Right atrium auricular region (tissue), 2 donors: ENCODE results near the gene NSUN6. TPM values are rescaled to one million over a fixed set of nuclear protein-coding genes. Genes with fewer than 3 reads are reported as not detected.

Experiments
- DNase-seq: peaks from one replicate; pipeline ENCODE4 v3.0.0-alpha.2; 2019; ENCODE audit warnings: low spot score
- H3K27ac ChIP-seq, 2 donors: fragments of 200-600 bp; sonication (generic); 1 replicate in 1 of 2; 2 replicates in 1 of 2; pipeline ENCODE4 v1.5.1; 2016 to 2019
- H3K27me3 ChIP-seq, 2 donors: fragments of 200-600 bp; sonication (generic); one replicate each; pipeline versions ENCODE4 v1.5.1 to v1.6.0; 2017 to 2019
- H3K36me3 ChIP-seq: fragments of 200-600 bp; sonication (generic); one replicate; pipeline ENCODE4 v1.5.1; 2016
- H3K4me1 ChIP-seq, 2 donors: fragments of 200-600 bp; sonication (generic); one replicate each; pipeline versions ENCODE4 v1.5.1 to v1.6.0; 2017 to 2019
- H3K4me3 ChIP-seq, 2 donors: fragments of 200-600 bp; sonication (generic); 1 replicate in 1 of 2; 2 replicates in 1 of 2; pipeline ENCODE4 v1.5.1; 2017 to 2019; ENCODE audit warnings: mild to moderate bottlenecking in 1 of 2, moderate library complexity in 1 of 2
- H3K9me3 ChIP-seq, 2 donors: fragments of 200-600 bp; sonication (generic); one replicate each; pipeline ENCODE4 v1.5.1; 2019
- total RNA-seq, 2 donors: library from RNA; depleted of rRNA; stranded (reverse); fragments of >200 nt; gene quantifications; one replicate each; pipeline ENCODE4 v1.1.0, GENCODE V29; 2016
- TF ChIP-seq, protein P1 (sequence below), 2 donors: fragments of 200-600 bp; sonication (generic); IDR thresholded peaks; one replicate each; pipeline ENCODE4 v1.5.1; 2019; ENCODE audit warnings: antibody characterized with exemption in 2 of 2

Gene NSUN6
- total RNA-seq, 2 donors from 2014 or later = 5.3 to 8.8 TPM

DNA sequence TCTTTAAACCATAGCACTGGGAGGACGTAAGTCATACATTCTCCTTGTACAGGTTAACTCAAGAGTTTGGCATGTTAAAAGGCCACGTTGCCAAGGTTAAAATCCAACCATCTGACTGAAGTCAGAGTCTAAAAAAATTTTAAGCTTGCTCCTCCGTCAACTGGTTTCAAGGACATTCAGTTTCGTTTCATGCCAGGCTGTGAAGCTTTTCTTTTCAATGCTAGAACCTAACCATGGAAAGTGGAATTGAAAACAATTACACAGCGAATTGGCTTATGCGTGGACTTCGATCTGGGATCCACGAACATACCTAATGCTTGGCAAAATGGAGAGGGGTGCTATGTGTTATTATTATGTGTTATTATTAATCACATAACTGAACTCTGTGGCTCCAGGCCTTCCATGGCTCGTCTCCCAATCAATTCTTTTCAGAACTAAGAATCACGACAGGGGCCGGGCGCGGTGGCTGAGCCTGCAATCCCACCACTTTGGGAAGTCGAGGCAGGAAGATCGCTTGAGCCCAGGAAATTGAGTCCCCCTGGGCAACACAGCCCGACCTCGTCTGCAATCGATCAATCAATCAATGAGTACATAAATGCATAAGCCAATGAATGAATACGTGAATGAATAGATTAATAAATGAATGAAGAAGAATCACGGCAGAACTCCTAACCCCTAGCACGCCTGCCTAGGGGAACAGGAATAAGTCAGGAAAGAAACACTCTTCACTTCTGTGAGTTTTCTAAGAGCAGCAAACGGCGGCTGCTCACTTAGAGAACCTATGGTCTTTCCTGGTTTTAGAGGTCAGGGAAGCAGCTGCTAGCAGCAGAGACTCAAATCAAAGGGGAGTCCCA lies 7.1 kb upstream of the NSUN6 start:
- TF ChIP-seq, protein P1, sequence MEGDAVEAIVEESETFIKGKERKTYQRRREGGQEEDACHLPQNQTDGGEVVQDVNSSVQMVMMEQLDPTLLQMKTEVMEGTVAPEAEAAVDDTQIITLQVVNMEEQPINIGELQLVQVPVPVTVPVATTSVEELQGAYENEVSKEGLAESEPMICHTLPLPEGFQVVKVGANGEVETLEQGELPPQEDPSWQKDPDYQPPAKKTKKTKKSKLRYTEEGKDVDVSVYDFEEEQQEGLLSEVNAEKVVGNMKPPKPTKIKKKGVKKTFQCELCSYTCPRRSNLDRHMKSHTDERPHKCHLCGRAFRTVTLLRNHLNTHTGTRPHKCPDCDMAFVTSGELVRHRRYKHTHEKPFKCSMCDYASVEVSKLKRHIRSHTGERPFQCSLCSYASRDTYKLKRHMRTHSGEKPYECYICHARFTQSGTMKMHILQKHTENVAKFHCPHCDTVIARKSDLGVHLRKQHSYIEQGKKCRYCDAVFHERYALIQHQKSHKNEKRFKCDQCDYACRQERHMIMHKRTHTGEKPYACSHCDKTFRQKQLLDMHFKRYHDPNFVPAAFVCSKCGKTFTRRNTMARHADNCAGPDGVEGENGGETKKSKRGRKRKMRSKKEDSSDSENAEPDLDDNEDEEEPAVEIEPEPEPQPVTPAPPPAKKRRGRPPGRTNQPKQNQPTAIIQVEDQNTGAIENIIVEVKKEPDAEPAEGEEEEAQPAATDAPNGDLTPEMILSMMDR (IDR thresholded peaks at IDR 0.05) = no peak
- DNase-seq = no peak

DNA sequence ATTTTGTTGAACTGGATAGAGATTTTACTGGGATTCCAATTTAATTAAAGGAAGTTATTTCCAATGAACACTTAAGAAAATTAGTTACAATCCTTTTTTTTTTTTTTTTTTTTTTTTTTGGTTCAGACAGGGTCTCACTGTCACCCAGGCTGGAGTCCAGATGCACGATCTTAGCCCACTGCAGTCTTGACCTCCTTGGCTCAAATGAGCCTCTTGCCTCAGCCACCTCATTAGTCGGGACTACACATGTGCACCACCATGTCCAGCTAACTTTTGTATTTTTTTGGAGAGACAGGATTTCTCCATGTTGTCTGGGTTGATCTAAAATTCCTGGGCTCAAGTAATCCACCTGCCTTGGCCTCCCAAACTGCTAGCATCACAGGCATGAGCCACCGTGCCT lies 5.3 kb upstream of the NSUN6 start:
- H3K4me3 ChIP-seq = no peak overlapping the region
- peaks cover 0 to 28% of the 10 kb centered on the region in 2 donors for H3K4me1 ChIP-seq

More for the DNA sequence above, 7.1 kb upstream of the NSUN6 start:
- Histone ChIP-seq H3K4me3 (peak overlapping the region; percentile 80 to 87), H3K9me3 (no peaks in the 10 kb centered on the region), H3K4me1 (peaks cover 0 to 33% of the 10 kb centered on the region in 2 donors), H3K36me3 (no peaks in the 10 kb centered on the region), H3K27ac (peak overlapping the region; percentile 99), H3K27me3 (no peaks in the 10 kb centered on the region)

DNA sequence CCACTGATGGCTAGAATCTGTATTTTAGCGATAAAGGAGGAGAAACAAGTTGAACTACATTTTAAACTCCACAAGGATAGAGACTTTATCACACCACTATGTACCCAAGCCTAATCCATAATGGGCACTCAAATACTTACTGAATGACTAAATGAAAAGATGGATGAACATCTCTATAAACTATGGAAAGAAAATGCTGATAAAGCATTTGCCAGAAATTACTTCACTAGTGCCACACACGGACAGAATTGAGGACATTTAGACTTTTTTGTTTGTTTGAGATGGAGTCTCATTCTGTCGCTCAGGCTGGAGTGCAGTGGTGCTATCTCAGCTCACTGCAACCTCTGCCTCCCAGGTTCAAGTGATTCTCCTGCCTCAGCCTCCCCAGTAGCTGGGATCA lies 1.7 kb upstream of the NSUN6 start:
- Histone ChIP-seq H3K36me3 (no peaks in the 10 kb centered on the region), H3K9me3 (no peaks in the 10 kb centered on the region), H3K27me3 (no peaks in the 10 kb centered on the region), H3K4me1 (peaks cover 0 to 25% of the 10 kb centered on the region in 2 donors), H3K27ac (no peak overlapping the region), H3K4me3 (no peak overlapping the region)
- TF ChIP-seq, protein P1 (IDR thresholded peaks at IDR 0.05) = no peak
- DNase-seq = no peak

More for the DNA sequence above, 5.3 kb upstream of the NSUN6 start:
- Histone ChIP-seq H3K36me3 (no peaks in the 10 kb centered on the region), H3K27ac (no peak overlapping the region), H3K27me3 (no peaks in the 10 kb centered on the region), H3K9me3 (no peaks in the 10 kb centered on the region)
- TF ChIP-seq, protein P1 (IDR thresholded peaks at IDR 0.05) = no peak
- DNase-seq = no peak

DNA sequence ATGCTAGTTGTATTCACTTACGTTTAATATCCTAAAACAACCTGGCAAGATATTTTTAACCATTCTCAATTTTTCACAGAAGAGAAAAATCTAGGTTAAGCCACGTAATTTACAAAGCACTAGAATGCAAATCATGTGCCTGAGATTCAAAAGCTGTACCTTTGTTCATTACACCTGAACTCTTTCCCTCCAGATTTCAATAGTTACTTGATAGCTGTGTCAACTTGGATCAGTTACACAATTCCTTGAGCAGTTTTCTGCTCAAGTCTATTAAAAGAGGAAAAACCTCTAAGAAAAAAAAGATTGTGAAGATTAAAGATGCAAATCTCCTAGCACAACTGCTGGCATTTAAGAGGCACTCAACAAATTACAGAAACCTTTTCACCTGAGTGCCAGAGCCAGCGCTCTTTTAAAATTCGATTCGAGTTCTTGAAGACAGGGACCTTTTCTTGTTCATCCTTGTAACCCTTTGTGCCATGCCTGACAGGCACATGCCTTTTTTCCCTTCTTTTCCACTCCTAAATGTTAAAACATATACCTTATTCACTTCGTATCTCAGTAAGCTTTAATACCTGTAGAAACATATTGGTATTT lies 886 bp downstream of the NSUN6 start:
- DNase-seq = no peak
- Histone ChIP-seq H3K36me3 (no peaks in the 10 kb centered on the region), H3K9me3 (no peaks in the 10 kb centered on the region), H3K27ac (peak overlapping the region; percentile 93 to 95), H3K4me1 (peaks cover 0 to 18% of the 10 kb centered on the region in 2 donors), H3K27me3 (no peaks in the 10 kb centered on the region), H3K4me3 (peak overlapping the region; percentile 64 to 68)
- TF ChIP-seq, protein P1 (IDR thresholded peaks at IDR 0.05) = no peak

DNA sequence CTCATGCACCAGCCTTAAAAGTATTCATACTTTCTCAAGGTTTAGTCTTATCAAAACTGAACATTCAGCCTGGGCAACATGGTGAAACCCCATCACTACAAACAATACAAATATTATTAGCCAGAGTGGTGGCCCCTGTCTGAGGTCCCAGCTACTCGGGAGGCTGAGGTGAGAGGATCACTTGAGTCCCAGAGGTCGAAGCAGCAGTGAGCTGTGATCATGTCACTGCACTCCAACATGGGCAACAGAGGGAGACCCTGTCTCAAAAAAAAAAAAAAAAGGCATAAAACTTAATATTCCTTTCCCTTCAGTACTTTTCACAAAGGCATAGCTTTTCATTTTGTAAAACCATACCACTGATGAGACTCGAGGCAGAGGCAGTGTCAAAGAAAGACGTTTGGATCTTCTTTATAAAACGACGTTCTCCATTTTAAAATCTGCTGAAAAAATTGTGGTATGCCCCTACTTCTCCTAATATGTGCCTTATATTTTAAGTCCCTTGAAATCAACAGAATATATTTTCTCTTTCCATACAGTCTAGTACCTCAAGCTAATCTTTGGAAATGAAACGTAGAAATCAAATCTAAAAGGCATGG lies 1.9 kb downstream of the NSUN6 start:
- TF ChIP-seq, protein P1 (IDR thresholded peaks at IDR 0.05) = no peak
- no peak for DNase-seq
- H3K27ac ChIP-seq = no peak overlapping the region
- no peaks in the 10 kb centered on the region for H3K36me3 ChIP-seq
- H3K27me3 ChIP-seq = no peaks in the 10 kb centered on the region
- no peaks in the 10 kb centered on the region for H3K9me3 ChIP-seq
- H3K4me3 ChIP-seq = no peak overlapping the region
- peaks cover 0 to 18% of the 10 kb centered on the region in 2 donors for H3K4me1 ChIP-seq
